Endothelial cell of umbilical vein (primary cell): ENCODE results near the gene BDH1. TPM values are rescaled to one million over a fixed set of nuclear protein-coding genes. Genes with fewer than 3 reads are reported as not detected.

ENCODE experiments used
- BruUV-seq: library from RNA; stranded (reverse); fragments of 400-500 nt; replicated peaks from 2 replicates; lab custom pipeline; 2021; lab: Mats Ljungman, UMichigan
- CTCF ChIA-PET: fragments of 300-600, 350-600 bp; sonication (Branson Sonifier 250); formaldehyde crosslinking; loops from one replicate; lab custom pipeline; 2021; ENCODE audit warnings: antibody characterized with exemption, inconsistent platforms; lab: Charles Lee
- POLR2A ChIA-PET: fragments of 300-600, 350-600 bp; sonication (Branson Sonifier 250); formaldehyde crosslinking; loops from one replicate; lab custom pipeline; 2021; ENCODE audit warnings: antibody characterized with exemption, inconsistent platforms; lab: Charles Lee
- DNase-seq: peaks from one replicate; pipeline ENCODE4 v3.0.0-alpha.2; 2011; ENCODE audit warnings: low read depth, low spot score
- FAIRE-seq: peaks from 2 replicates; lab custom pipeline; 2011; peaks lifted over from hg19 to GRCh38; lab: Jason Lieb, UNC
- H2AFZ ChIP-seq: 2 replicates; pipeline ENCODE4 v1.6.0; 2012; ENCODE audit warnings: low read depth, low read length, control low read depth, inconsistent platforms
- H3K27ac ChIP-seq: 2 replicates; pipeline ENCODE4 v1.5.1; 2011; ENCODE audit warnings: low read depth, mild to moderate bottlenecking, control low read depth, low read length, moderate library complexity; ENCODE audit not compliant: insufficient read depth
- H3K27me3 ChIP-seq, 2 experiments: 2 replicates each; pipeline versions ENCODE4 v1.6.0 to v1.6.1; 2011; ENCODE audit warnings: low read length in 2 of 2, mixed read lengths in 1 of 2; ENCODE audit not compliant: control insufficient read depth in 2 of 2, insufficient read depth in 2 of 2
- H3K36me3 ChIP-seq, 2 experiments: 2 replicates in 1 of 2; 3 replicates in 1 of 2; pipeline ENCODE4 v1.5.1; 2011; ENCODE audit warnings: low read length in 2 of 2, mild to moderate bottlenecking in 1 of 2, moderate library complexity in 1 of 2; ENCODE audit not compliant: control insufficient read depth in 2 of 2, insufficient read depth in 2 of 2; ENCODE audit errors: extremely low read depth in 1 of 2
- H3K4me1 ChIP-seq: 3 replicates; pipeline ENCODE4 v1.5.1; 2011; ENCODE audit warnings: mild to moderate bottlenecking, low read length; ENCODE audit not compliant: control insufficient read depth, insufficient read depth; ENCODE audit errors: extremely low read depth
- H3K4me2 ChIP-seq: 2 replicates; pipeline ENCODE4 v1.6.1; 2011; ENCODE audit warnings: low read length, control low read depth, mixed read lengths; ENCODE audit not compliant: insufficient read depth
- H3K4me3 ChIP-seq, 3 experiments: fragments of 200-600 bp in 1 of 3; sonication (generic), shearing (Covaris generic) in 1 of 3; replicated peaks in 1 of 3; 2 replicates each; pipeline ENCODE4 v1.5.1; 2011 to 2016; ENCODE audit warnings: control low read depth in 3 of 3, low read length in 3 of 3, mild to moderate bottlenecking in 2 of 3, inconsistent platforms in 1 of 3, low read depth in 1 of 3, moderate library complexity in 1 of 3; ENCODE audit not compliant: insufficient read depth in 1 of 3
- H3K79me2 ChIP-seq: 2 replicates; pipeline ENCODE4 v1.6.0; 2012; ENCODE audit warnings: low read length, inconsistent platforms; ENCODE audit not compliant: control insufficient read depth, insufficient read depth
- H3K9ac ChIP-seq: replicated peaks from 2 replicates; pipeline ENCODE3; 2011; ENCODE audit warnings: low read length, control low read depth; ENCODE audit not compliant: insufficient read depth; ENCODE audit errors: extremely low read depth
- H3K9me1 ChIP-seq: replicated peaks from 3 replicates; pipeline ENCODE4 v1.6.0; 2011; ENCODE audit warnings: mild to moderate bottlenecking, low read length; ENCODE audit not compliant: control insufficient read depth, insufficient read depth; ENCODE audit errors: extremely low read depth
- H3K9me3 ChIP-seq: replicated peaks from 2 replicates; pipeline ENCODE4 v1.5.1; 2012; ENCODE audit warnings: low read length, inconsistent platforms; ENCODE audit not compliant: control insufficient read depth, insufficient read depth
- H4K20me1 ChIP-seq: replicated peaks from 2 replicates; pipeline ENCODE3; 2011; ENCODE audit warnings: mild to moderate bottlenecking, low read length; ENCODE audit not compliant: control insufficient read depth, insufficient read depth; ENCODE audit errors: extremely low read depth
- EZH2 ChIP-seq: IDR thresholded peaks from 2 replicates; pipeline ENCODE4 v1.6.1; 2012; ENCODE audit warnings: borderline replicate concordance, low read depth, mild to moderate bottlenecking, moderate library complexity, low read length, inconsistent platforms; ENCODE audit not compliant: severe bottlenecking
- FOS ChIP-seq: IDR thresholded peaks from 2 replicates; pipeline ENCODE4 v1.6.1; 2011; ENCODE audit warnings: mild to moderate bottlenecking, low read length, moderate library complexity, borderline replicate concordance; ENCODE audit not compliant: insufficient read depth
- GATA2 ChIP-seq: IDR thresholded peaks from 2 replicates; pipeline ENCODE4 v1.7.0; 2011; ENCODE audit warnings: low read depth, mild to moderate bottlenecking, moderate library complexity, mixed read lengths, low read length; ENCODE audit not compliant: insufficient read length, insufficient read depth
- JUN ChIP-seq: IDR thresholded peaks from 2 replicates; pipeline ENCODE4 v1.6.1; 2011; ENCODE audit warnings: borderline replicate concordance, low read depth; ENCODE audit not compliant: insufficient read length, insufficient read depth
- MYC ChIP-seq: IDR thresholded peaks from one replicate; pipeline ENCODE4 v1.6.1; 2011; ENCODE audit warnings: mild to moderate bottlenecking, low read depth, low read length
- POLR2A ChIP-seq: IDR thresholded peaks from 2 replicates; pipeline ENCODE4 v1.6.1; 2012; ENCODE audit warnings: low read depth, mild to moderate bottlenecking, control low read depth, low read length
- POLR2AphosphoS5 ChIP-seq: IDR thresholded peaks from 2 replicates; pipeline ENCODE4 v1.6.1; 2012; ENCODE audit warnings: low read depth, mild to moderate bottlenecking, control low read depth, low read length, moderate library complexity; ENCODE audit not compliant: insufficient read depth
- dilution Hi-C: fragments of 300-500 bp; cut with MboI; formaldehyde crosslinking; loops from one replicate; pipeline ENCODE4 v1.15.0; 2019; ENCODE audit warnings: low sequenced_read_pairs; ENCODE audit not compliant: extremely low pct_ligation_motif_present
- intact Hi-C: fragments of 100-400 bp; cut with micrococcal nuclease; formaldehyde crosslinking; loops from one replicate; pipeline ENCODE4 v1.10.0; 2022
- polyA plus RNA-seq, 4 experiments: library from polyadenylated mRNA; depleted of rRNA in 3 of 4; stranded (reverse) in 3 of 4; unstranded in 1 of 4; fragments of >200 nt; gene quantifications; 2 replicates each; pipeline versions ENCODE4 v1.2.1 to v1.2.3, GENCODE V29; 2011 to 2012; ENCODE audit warnings: missing spikeins in 1 of 4
- total RNA-seq: library from RNA; stranded (reverse); gene quantifications from 2 replicates; pipeline ENCODE4 v1.2.3, GENCODE V29; 2021
- TF ChIP-seq, protein P1 (sequence below): IDR thresholded peaks from 2 replicates; pipeline ENCODE4 v1.6.1; 2011; ENCODE audit not compliant: insufficient read depth, insufficient read length
- TF ChIP-seq, protein P2 (sequence below), 2 donors: IDR thresholded peaks; 1 replicate in 1 of 2; 2 replicates in 1 of 2; pipeline ENCODE4 v1.5.1; 2011; ENCODE audit warnings: low read length in 2 of 2, mild to moderate bottlenecking in 2 of 2, moderate library complexity in 2 of 2, control low read depth in 1 of 2, inconsistent platforms in 1 of 2, low read depth in 1 of 2; ENCODE audit not compliant: insufficient read depth in 1 of 2; ENCODE audit errors: extremely low read depth in 1 of 2

Gene BDH1
- total and polyA plus RNA-seq, 2 donors (not counting 3 experiments of a cell fraction or from before 2014, with no cell fraction given) = 6.9 to 12.2 TPM

DNA sequence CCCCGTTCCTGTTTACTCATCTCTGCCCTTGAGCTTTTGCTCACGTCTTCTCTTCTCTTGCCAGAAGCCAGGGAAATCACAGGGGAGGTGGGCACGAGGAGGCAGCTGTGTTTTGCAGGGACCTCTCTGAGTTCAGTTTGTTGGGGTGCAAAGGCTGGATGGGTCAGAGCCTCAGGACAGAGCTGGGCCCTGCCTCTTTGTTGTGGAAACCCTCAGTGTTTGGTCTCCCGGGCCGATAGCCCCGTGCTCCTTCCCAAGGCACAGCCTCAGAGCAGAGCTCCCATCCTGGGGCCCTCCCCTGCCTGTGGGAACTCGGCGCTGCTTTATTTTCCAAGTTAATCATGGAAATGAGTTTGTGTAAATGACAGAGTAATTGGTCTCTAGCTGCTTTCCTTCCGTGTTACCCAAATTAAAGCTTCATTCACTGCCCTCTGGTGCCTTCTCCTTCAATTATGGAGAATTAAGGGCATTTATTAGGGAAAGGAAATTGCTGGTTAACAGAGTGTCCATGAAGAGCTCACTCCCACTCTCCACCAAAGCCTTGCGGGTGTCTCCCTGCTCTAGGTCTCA is 40.9 kb downstream of the BDH1 start:
- H2AFZ ChIP-seq = no peak overlapping the region
- H3K4me1 ChIP-seq = peaks cover 6% of the 10 kb centered on the region
- intact Hi-C loops (loop anchor here (10.0 kb wide), 1 partner anchor 510 kb away; no protein-coding TSS in a partner anchor), dilution Hi-C loops (loop anchor here (25.0 kb wide), 1 partner anchor 253 kb away; no protein-coding TSS in a partner anchor)
- H3K4me3 ChIP-seq = no peak overlapping the region
- CTCF ChIA-PET = interaction anchor here (1.4 to 1.8 kb wide), 2 partner anchors 13 to 257 kb away, joined by 5 to 11 read pairs; no protein-coding TSS in a partner anchor
- H3K36me3 ChIP-seq = no peaks in the 10 kb centered on the region
- DNase-seq (no peak), FAIRE-seq (no peak)
- no peaks in the 10 kb centered on the region for H3K9me1 ChIP-seq
- H3K9ac ChIP-seq = no peak overlapping the region
- POLR2A ChIA-PET = interaction anchor here (0.6 kb wide), 1 partner anchor 27 kb away, joined by 3 read pairs; no protein-coding TSS in a partner anchor
- no peak overlapping the region for H3K4me2 ChIP-seq
- H3K27me3 ChIP-seq = no peaks in the 10 kb centered on the region
- no peaks in the 10 kb centered on the region for H3K9me3 ChIP-seq
- no TSS peak for BruUV-seq
- no peak overlapping the region for H3K27ac ChIP-seq
- no peaks in the 10 kb centered on the region for H4K20me1 ChIP-seq
- TF ChIP-seq MYC (no peak), EZH2 (no peak), JUN (no peak), POLR2AphosphoS5 (no peak), POLR2A (no peak), GATA2 (no peak), FOS (no peak)
- TF ChIP-seq, protein P1, sequence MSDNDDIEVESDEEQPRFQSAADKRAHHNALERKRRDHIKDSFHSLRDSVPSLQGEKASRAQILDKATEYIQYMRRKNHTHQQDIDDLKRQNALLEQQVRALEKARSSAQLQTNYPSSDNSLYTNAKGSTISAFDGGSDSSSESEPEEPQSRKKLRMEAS = no peak
- TF ChIP-seq, protein P2, sequence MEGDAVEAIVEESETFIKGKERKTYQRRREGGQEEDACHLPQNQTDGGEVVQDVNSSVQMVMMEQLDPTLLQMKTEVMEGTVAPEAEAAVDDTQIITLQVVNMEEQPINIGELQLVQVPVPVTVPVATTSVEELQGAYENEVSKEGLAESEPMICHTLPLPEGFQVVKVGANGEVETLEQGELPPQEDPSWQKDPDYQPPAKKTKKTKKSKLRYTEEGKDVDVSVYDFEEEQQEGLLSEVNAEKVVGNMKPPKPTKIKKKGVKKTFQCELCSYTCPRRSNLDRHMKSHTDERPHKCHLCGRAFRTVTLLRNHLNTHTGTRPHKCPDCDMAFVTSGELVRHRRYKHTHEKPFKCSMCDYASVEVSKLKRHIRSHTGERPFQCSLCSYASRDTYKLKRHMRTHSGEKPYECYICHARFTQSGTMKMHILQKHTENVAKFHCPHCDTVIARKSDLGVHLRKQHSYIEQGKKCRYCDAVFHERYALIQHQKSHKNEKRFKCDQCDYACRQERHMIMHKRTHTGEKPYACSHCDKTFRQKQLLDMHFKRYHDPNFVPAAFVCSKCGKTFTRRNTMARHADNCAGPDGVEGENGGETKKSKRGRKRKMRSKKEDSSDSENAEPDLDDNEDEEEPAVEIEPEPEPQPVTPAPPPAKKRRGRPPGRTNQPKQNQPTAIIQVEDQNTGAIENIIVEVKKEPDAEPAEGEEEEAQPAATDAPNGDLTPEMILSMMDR (IDR thresholded peaks at IDR 0.05; ENCODE audit: extremely low read depth in 1 of 2, insufficient read depth in 1 of 2, low read depth in 1 of 2, low read length in 2 of 2) = no peak
- no peaks in the 10 kb centered on the region for H3K79me2 ChIP-seq
